Measurements from ENCODE around the gene EXOG.

- TF ChIP-seq, protein P1, sequence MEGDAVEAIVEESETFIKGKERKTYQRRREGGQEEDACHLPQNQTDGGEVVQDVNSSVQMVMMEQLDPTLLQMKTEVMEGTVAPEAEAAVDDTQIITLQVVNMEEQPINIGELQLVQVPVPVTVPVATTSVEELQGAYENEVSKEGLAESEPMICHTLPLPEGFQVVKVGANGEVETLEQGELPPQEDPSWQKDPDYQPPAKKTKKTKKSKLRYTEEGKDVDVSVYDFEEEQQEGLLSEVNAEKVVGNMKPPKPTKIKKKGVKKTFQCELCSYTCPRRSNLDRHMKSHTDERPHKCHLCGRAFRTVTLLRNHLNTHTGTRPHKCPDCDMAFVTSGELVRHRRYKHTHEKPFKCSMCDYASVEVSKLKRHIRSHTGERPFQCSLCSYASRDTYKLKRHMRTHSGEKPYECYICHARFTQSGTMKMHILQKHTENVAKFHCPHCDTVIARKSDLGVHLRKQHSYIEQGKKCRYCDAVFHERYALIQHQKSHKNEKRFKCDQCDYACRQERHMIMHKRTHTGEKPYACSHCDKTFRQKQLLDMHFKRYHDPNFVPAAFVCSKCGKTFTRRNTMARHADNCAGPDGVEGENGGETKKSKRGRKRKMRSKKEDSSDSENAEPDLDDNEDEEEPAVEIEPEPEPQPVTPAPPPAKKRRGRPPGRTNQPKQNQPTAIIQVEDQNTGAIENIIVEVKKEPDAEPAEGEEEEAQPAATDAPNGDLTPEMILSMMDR (IDR thresholded peaks at IDR 0.05): no peak
- no peak for TF ChIP-seq POLR2AphosphoS5 (IDR thresholded peaks at IDR 0.05)
- no peak for TF ChIP-seq POLR2A (IDR thresholded peaks at IDR 0.05)
Observed at GRCh38 chr3:38567498-38567897, 71.4 kb downstream of the EXOG start.
